ENCODE data around the gene AFG1L. TPM values are rescaled to one million over a fixed set of nuclear protein-coding genes. Genes with fewer than 3 reads are reported as not detected.

Gene AFG1L
- total RNA-seq, 1 donor from 2014 or later: 0.53 TPM

GRCh38 chr6:108348655-108349349 is 53.9 kb downstream of the AFG1L start:
- no peak overlapping the region for H3K27ac ChIP-seq

DNA sequence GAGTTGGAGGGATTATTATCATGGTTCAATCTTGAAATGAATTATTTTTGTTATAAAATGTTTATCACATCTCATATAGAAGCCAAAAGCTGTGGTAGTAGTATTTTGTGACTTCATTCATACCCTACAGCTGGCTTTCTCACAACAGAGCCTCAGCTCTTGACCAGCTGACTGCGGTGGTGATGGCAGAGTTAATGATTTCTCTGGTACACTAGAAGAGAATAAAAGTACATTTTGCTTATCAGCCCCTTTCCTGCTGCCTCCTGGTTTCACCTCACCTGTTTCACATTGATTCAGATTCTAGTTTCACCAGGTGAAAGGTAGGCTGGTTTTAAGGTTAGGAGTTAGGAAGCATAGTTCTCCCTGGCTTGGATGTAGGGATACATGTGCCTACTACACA is 55.7 kb downstream of the AFG1L start:
- H3K4me3 ChIP-seq: no peak overlapping the region
- TF ChIP-seq, protein P1, sequence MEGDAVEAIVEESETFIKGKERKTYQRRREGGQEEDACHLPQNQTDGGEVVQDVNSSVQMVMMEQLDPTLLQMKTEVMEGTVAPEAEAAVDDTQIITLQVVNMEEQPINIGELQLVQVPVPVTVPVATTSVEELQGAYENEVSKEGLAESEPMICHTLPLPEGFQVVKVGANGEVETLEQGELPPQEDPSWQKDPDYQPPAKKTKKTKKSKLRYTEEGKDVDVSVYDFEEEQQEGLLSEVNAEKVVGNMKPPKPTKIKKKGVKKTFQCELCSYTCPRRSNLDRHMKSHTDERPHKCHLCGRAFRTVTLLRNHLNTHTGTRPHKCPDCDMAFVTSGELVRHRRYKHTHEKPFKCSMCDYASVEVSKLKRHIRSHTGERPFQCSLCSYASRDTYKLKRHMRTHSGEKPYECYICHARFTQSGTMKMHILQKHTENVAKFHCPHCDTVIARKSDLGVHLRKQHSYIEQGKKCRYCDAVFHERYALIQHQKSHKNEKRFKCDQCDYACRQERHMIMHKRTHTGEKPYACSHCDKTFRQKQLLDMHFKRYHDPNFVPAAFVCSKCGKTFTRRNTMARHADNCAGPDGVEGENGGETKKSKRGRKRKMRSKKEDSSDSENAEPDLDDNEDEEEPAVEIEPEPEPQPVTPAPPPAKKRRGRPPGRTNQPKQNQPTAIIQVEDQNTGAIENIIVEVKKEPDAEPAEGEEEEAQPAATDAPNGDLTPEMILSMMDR (IDR thresholded peaks at IDR 0.05): no peak
- no peak for DNase-seq (ENCODE audit: low spot score in 2 of 2)
- H3K9me3 ChIP-seq: no peaks in the 10 kb centered on the region
- intact Hi-C loops (cut with DNase I): no loop called here
- H3K27ac ChIP-seq: no peak overlapping the region
- no peaks in the 10 kb centered on the region for H3K36me3 ChIP-seq
- H3K27me3 ChIP-seq: no peaks in the 10 kb centered on the region
- no peaks in the 10 kb centered on the region for H3K4me1 ChIP-seq

More at GRCh38 chr6:108348655-108349349, 53.9 kb downstream of the AFG1L start:
- no peaks in the 10 kb centered on the region for H3K9me3 ChIP-seq
- no peaks in the 10 kb centered on the region for H3K27me3 ChIP-seq
- intact Hi-C loops (cut with DNase I): no loop called here
- no peak overlapping the region for H3K4me3 ChIP-seq
- DNase-seq (ENCODE audit: low spot score in 2 of 2): no peak
- TF ChIP-seq, protein P1 (IDR thresholded peaks at IDR 0.05): no peak
- no peaks in the 10 kb centered on the region for H3K4me1 ChIP-seq
- H3K36me3 ChIP-seq: no peaks in the 10 kb centered on the region

DNA sequence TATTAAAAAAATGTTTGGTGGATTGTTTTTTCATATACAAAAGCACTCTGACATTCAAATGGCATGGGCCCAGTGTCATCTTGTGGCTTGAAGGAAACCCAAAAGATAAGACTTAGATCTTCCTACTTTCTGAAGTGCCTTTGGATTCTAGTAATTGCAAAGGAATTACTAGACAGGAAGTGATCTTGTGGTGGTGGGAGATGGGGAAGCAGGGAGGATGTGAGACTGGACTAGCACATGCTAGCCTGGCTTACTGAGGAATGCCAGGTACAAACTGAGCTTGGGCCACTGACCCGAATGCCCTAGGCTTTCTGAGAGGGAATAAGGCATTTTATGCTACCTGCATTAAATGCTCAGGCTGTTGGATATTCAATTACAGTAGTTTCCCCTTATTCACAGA is 59.0 kb downstream of the AFG1L start:
- H3K27me3 ChIP-seq: no peaks in the 10 kb centered on the region
- H3K36me3 ChIP-seq: peaks cover 0 to 5% of the 10 kb centered on the region in 2 donors
- H3K4me1 ChIP-seq: no peaks in the 10 kb centered on the region
- DNase-seq (ENCODE audit: low spot score in 2 of 2): no peak
- no peaks in the 10 kb centered on the region for H3K9me3 ChIP-seq
- intact Hi-C loops (cut with DNase I): no loop called here
- no peak overlapping the region for H3K4me3 ChIP-seq
- TF ChIP-seq, protein P1 (IDR thresholded peaks at IDR 0.05): no peak
- H3K27ac ChIP-seq: no peak overlapping the region

GRCh38 chr6:108355120-108355519 is 60.3 kb downstream of the AFG1L start:
- Histone ChIP-seq H3K36me3 (peaks cover 0 to 5% of the 10 kb centered on the region in 2 donors), H3K27ac (no peak overlapping the region), H3K4me1 (no peaks in the 10 kb centered on the region), H3K9me3 (no peaks in the 10 kb centered on the region), H3K4me3 (no peak overlapping the region), H3K27me3 (no peaks in the 10 kb centered on the region)
- TF ChIP-seq, protein P1 (IDR thresholded peaks at IDR 0.05): no peak
- intact Hi-C loops (cut with DNase I): no loop called here
- DNase-seq (ENCODE audit: low spot score in 2 of 2): no peak

DNA sequence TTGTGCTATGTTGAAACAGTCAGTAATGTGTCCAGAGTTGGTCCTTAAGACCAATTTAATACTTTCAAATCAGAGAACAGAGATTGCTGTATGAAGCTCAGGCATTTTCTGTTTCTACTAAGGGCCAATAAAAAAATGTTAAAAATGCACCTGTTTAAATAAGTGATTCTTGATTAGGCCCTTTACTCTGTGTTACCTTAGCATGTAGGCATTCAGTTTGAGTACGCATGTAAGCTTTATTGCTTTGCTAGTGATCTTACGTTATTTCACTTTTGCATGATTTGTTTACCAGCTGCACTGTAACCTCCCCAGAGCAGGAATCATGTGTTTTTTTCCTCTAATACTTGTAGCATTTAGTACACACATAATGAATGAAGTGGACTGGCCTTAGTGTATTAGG is 61.0 kb downstream of the AFG1L start:
- no peak overlapping the region for H3K4me3 ChIP-seq
- H3K27me3 ChIP-seq: no peaks in the 10 kb centered on the region
- no peaks in the 10 kb centered on the region for H3K9me3 ChIP-seq
- H3K36me3 ChIP-seq: peaks cover 0 to 5% of the 10 kb centered on the region in 2 donors
- H3K27ac ChIP-seq: no peak overlapping the region
- intact Hi-C loops (cut with DNase I): no loop called here
- TF ChIP-seq, protein P1 (IDR thresholded peaks at IDR 0.05): no peak
- DNase-seq (ENCODE audit: low spot score in 2 of 2): no peak
- no peaks in the 10 kb centered on the region for H3K4me1 ChIP-seq
